ENCODE data around the gene GNG12.

DNA sequence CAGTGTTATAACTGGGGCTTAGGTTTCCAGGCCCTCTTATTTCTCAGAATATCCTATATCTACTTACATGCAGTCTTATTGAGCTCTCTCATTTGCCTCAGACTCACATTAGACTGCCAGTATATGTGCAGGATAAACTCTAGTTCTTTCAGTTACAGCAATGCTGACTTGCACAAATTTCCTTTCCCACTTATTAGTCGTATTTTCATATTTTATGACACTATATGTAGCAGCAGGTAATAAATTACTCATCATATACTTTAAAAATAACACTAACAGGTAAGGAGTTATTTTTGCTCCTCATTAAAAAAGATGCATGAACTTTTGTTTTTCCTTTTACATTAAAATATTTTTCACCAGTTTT lies 82.6 kb downstream of the GNG12 start:
- TF ChIP-seq, protein P1, sequence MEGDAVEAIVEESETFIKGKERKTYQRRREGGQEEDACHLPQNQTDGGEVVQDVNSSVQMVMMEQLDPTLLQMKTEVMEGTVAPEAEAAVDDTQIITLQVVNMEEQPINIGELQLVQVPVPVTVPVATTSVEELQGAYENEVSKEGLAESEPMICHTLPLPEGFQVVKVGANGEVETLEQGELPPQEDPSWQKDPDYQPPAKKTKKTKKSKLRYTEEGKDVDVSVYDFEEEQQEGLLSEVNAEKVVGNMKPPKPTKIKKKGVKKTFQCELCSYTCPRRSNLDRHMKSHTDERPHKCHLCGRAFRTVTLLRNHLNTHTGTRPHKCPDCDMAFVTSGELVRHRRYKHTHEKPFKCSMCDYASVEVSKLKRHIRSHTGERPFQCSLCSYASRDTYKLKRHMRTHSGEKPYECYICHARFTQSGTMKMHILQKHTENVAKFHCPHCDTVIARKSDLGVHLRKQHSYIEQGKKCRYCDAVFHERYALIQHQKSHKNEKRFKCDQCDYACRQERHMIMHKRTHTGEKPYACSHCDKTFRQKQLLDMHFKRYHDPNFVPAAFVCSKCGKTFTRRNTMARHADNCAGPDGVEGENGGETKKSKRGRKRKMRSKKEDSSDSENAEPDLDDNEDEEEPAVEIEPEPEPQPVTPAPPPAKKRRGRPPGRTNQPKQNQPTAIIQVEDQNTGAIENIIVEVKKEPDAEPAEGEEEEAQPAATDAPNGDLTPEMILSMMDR (IDR thresholded peaks at IDR 0.05): no peak
- no peak for TF ChIP-seq POLR2A (IDR thresholded peaks at IDR 0.05)
